ENCODE measurements around the gene PDLIM7.
A peak's percentile ranks its signal among the peaks of the same experiment; 100 is the strongest.

Gene PDLIM7

DNA sequence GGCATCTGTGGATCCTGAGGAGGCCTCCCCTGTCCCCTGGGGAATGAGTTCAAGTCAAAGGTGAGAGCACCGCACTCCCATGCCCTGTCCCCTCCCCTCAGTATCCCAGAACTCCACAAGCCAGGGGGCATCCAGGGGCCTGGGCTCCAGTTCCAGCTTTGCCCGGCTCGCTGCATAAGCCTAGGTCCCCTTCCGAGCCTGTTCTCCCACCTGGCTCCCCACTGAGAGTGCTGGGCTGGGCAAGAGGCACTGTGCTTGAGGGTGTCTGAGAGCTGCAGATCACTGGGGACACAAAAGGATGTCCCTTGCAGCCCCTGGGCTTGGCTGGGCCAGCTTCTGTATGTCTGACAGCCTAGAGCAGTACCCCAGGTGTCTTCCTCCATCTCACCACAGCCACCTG, 7.7 kb upstream of the PDLIM7 start:
- no peak for DNase-seq (ENCODE audit: low read depth)

DNA sequence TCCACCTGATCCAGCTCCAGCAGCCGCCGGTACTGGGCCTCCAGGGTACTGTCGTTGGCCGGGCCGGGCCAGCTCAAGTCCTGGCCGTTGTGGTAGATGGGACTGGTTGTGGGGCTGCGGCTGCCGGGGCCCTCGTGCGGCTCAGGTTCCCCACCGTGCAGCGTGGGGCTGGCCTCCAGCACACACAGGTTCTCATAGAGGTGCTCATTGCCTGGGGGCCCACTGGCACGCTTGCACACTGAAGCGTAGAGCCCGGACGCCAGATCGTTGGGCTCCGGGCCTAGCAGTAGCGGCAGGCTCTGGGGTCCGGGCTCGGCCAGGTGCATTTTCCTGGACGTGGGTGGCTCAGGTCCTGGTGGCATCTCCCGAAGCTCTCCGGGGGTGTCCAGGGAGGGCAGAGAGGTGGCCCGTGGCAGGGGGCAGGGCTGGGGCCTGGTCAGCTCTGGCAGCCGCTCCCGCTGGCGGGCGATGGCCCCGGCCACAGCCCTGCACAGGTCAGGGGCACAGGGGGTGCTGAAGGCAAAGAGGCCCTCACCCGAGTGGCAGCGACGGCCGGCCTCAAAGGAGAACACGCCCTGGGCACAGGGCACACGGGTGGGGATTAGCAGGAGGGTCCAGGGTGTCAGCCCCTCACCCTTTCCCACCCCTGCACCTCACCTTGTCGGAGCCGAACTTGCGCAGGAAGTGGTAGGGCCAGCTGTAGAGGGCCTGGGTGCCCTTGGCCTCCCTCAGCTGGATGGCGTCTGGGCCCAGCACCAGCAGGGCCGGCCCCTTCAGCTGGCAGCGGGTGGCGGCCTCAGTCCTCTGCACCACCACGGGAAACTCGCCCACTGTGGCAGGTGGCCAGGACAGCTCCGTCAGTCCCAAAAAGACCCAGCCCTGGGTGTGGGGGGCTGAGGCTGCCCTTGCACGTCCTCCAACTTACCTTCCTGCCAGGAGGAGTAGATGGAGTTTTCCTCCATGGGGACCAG, 7.0 kb upstream of the PDLIM7 start:
- DNase-seq (ENCODE audit: low read depth), result no peak

DNA sequence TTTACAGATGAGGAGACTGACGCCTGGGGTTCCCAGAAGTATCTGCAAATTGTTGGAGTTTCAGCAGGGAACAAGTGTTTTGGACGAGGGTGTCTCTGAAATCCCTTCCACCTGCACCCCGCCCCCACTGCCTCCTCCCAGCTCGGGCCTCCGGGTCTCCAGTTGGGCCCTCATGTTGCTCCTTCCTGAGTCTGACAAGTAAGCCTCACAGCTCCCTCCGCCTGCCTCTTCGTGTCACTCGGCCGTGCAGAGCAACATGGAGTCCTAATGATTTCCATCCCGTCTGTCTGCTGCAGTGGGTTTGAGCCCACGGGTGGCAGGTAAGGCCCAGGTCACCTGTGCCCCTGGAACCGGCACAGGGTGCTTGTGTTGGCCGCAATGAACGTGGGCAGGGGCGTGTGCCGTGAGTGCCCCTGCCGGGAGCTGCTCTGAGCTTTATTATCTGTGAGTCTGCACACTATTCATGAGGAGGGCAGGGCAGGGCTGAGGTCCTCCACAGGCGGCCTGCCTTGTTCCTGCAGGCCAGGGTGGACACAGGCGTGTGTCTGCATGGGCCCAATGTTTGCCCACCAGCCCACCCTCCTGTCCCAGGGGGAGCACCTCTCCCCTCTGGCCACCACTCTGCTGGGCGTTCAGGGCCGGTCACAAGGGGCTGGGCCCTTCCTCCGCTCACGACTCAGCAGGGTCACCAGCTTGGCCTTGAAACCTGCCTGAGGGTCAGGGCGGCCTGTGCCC, 6.1 kb upstream of the PDLIM7 start:
- DNase-seq (ENCODE audit: low read depth), result no peak

- DNase-seq (ENCODE audit: low read depth), result no peak
Measured at GRCh38 chr5:177502886-177503285, 5.5 kb upstream of the PDLIM7 start.

DNA sequence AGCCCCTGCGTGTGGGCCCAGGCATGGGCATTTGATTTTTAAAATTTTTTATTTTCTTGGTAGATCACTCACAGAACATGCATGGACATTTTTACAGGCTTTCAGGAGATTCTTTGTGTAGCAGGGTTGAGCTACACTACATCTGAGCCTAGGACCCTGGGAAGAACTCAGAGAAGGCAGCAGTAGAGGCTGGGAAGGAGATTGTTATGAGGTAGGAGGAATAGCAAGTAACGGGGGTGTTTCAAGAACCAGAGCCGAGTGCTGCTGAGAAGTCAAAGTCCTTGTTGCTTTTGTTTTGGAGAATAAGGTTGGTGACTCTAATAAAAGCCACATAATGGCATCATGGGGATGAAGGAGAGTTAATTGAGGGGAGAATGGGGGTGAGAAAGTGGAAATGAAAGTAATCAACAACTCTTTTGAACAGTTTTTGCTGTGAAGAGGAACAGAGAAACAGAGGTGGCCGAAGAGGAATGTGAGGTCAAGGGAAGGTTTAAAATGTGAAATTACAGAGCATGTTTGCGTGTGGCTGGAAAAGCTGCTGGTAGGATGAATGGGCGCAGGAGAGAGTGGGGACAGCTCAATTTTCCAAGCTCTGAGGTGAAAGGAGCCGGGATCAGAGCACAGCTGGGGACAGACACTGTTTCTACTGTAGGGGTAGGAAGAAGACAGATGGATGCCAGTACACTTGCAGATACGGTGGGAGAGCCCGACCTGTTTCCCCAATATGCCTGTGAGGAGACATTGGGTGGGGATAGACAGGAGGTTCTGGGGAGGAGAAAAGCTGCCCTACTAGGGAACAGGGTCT, 4.7 kb upstream of the PDLIM7 start:
- DNase-seq (ENCODE audit: low read depth), result no peak

DNA sequence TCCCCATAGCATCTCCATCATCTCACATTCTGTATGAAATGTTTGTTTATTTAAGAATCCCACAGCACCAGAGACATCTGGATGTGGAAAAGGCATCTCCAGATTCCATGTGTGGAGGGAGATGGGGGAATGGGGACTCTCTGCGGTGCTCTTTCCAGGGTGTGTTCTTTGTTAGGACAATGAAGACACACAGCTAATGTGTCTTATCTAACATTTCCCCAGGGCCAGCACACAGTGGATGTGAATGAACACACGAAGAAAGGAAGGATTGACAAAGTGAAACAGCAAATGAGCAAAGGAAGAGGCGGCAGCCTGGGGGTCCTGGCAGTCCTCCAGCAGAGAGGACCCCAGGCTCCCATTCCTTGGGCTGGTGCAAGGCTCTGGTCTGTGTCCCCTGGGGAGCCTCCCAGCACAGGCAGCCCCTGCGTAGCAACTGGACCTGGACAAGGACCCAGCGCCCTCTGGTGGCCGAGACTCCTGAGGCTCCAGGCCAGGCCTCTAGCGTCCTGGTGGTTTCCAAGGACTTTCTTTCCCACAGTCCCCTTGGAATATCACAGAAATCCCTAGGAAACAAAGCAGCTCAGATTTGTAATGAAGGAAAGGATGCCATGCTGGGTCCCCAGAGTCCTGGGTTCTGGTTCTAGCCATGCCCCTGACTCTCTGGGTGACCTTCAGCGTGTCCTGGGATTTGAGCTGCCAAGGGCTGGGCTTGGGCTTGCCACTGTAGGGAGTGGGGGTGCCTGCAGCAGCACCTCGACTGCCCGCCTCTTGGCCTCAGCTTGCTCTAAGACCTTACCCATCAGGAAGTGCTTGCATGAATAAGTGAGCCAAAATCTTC, 3.5 kb upstream of the PDLIM7 start:
- no peak for DNase-seq (ENCODE audit: low read depth)

DNA sequence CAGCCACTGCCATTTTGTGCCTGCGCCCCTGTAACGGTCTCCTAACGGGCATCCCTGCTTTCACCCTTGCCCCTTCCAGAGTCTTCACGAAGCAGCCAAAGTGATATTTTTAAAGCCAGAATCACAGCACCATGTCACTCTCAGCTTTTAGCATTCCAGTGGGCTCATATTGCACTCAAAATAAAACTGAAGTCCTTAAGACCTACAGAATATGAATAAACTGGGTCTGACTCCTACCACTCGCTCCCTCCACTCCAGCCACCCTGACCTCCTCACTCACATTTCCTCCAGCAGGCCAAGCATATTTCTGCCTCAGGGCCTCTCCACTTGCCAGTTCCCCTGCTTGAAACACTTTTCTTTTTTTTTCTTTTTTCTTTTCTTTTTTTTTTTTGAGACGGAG, 2.4 kb upstream of the PDLIM7 start:
- DNase-seq (ENCODE audit: low read depth), result no peak

- no peak for DNase-seq (ENCODE audit: low read depth)
Measured at GRCh38 chr5:177498013-177498787, 796 bp upstream of the PDLIM7 start.

DNA sequence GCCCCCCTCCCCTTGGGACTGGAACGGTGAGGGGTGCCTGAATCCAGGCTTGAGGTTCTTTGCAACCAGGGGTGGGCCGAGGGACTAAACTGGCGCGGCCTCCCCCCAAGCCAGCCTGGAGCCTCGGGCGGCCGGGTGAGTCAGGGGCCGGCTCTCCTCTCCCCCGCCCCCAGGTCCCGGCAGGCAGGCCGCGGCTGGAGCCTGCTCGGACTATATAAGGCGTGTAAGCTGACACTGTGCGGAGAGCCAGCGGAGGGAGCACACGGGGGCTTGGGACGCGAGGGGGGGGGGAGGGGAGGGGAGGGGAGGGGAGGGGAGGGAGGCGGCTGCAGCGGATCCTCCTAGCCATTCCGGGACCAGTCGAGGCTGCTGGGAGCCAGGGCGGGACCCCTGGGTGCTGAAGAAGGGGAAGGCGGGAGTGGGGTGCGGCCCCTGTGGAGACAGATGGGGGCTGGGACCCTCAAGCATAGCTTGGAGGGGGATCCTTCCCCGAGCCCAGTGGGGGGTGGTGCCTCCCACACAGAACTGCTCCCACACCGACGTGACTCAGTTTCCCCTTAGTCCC, 595 bp downstream of the PDLIM7 start:
- peak; percentile 91 for DNase-seq (ENCODE audit: low read depth)

DNA sequence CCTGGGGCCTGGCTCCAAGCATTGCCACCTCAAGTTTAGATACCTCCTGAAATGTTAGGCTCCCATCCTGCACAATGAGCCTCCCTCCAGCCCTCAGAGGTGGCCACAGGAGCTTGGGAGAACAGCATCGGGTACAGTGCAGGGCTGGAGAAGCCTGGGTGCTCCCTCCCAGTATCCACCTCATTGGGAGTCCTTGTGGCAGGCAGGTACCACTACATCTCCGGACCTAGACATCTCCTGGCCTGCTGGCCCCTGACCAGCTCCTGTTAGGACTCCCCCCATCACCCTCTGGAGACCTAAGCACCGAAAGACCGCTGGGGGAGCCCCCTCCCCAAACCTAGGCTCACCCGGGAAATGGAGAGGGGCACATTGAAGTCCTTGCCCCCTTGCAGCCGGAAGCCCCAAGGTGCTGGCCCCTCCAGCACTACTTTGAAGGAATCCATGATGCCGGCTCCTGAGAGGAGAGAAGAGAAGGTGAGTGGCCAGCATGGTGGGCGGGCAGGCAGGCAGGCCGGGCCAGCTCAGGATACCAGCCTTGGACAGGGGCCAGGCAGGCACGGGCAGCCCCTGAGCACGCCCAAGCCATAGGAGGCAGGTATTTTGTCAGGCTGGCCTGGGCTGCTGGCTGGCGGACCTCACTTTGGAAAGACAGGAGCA, 1.2 kb downstream of the PDLIM7 start:
- DNase-seq (ENCODE audit: low read depth), result no peak

DNA sequence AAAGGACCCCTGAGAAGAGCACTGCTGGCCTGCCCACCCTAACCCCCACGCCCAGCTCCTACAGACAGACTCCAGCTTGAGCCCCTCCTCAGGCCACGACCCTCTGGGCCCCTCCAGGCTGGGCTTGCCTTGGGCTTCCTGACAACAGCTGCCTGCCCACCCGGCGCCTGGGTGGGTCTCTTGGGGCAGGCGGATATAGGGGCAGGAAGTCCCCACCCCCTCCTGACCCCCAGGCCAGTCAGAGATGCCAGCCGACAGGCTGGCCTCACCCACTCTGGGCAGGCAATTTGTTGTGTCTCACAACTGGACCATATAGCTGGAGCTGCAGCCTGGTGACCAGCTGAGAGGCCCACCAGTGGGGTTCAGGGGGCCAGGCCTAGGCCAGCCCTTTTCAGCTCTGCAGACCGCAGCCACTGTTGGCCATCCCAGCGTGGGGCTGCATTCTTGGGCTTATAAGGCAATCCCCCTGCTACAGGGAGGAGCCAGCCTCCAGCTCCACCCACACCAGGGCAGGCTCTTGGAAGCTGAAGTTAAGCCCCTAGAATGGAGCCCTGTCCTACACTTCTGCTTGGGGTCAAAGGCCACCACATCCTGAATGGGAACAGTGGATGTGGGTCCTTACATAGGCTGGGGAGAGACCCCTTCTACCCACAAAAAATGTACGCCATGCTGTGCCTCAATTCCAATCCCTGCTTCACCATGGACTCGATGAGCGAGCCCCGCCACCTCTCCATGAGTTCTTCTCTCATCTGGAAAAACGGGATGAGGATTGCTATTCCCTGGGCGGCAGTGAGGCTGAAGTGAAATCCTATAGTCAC, 2.0 kb downstream of the PDLIM7 start:
- peak; percentile 88 for DNase-seq (ENCODE audit: low read depth)

DNA sequence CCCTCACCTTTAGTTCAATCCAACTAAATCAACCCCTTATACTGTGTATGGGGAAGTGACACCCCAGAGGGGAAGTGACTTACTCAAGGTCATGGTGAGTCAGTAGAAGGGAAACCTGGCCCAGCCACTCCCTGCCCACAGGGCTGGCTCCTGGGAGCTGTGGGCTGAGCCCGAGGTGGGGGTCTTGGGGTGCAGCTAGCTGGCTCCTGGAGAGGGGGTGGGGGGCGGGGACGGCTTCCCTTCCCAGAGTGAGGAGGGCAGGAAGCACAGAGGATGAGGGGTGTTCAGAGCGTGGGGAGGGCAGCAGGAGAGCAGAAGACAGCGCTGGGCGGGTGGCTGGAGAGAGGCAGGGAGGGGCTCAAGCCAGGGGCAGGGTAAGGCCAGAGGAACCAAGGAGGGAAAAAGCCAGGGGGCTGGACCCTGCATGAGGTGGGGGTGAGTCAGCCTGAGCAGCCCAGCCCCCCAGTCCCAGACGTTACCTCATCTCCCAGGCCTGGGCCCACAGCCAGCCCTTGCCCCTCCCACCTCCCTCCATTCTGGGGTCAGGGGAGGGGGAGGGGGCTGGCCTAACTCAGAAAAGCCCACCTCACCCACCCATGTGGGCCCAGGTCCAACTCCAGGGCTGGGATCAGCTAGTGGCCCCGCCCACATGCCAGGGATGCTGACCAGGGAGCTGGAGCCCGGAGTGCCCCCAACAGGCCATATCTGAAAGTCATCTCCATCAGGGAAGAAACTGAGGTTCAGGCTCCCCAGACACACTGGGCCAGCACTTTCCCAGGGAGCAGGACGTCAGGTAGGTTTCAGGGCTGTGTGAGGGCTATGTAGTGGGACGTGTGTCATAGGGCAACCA, 2.8 kb downstream of the PDLIM7 start:
- peak; percentile 85 for DNase-seq (ENCODE audit: low read depth)

DNA sequence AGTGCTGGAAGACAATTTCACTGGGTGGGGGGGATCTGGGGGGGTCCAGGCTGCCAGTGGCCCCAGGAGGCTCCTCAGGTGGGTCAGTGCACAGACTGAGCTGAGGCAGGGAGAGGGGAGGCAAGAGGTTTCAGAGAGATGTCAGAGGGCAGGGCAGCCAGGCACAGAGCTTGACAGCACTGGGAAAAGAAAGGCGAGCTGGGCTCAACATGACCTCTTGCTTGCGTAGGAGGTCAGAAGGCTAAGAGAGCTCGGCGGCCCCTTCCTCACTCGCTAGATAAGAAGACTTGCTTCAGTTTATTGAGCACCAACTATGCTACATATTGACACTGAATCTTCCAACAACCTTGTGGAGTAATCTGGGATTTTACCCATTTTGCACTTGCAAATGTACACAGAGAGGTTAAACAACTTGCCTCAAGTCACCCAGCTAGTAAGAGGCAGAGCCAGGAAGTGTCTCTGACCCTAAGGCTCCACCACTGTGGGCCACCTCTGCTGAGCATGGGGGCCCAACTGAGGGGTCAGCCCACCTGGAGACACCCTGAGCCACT, 3.5 kb downstream of the PDLIM7 start:
- DNase-seq (ENCODE audit: low read depth), result no peak

- no peak for DNase-seq (ENCODE audit: low read depth)
Measured at GRCh38 chr5:177492841-177493240, 4.6 kb downstream of the PDLIM7 start.

GRCh38 chr5:177491983-177492746, 5.2 kb downstream of the PDLIM7 start:
- no peak for DNase-seq (ENCODE audit: low read depth)

- DNase-seq (ENCODE audit: low read depth), result no peak
Measured at GRCh38 chr5:177491429-177491945, 5.9 kb downstream of the PDLIM7 start.

GRCh38 chr5:177490992-177491391, 6.4 kb downstream of the PDLIM7 start:
- no peak for DNase-seq (ENCODE audit: low read depth)

Measured in fibroblast of the conjunctiva (primary cell).